ENCODE measurements around the gene FAM120B. TPM values are rescaled to one million over a fixed set of nuclear protein-coding genes. Genes with fewer than 3 reads are reported as not detected.
A peak's percentile ranks its signal among the peaks of the same experiment; 100 is the strongest.

FAM120B gene
- total RNA-seq, 1 donor from 2014 or later: 19.7 TPM

DNA sequence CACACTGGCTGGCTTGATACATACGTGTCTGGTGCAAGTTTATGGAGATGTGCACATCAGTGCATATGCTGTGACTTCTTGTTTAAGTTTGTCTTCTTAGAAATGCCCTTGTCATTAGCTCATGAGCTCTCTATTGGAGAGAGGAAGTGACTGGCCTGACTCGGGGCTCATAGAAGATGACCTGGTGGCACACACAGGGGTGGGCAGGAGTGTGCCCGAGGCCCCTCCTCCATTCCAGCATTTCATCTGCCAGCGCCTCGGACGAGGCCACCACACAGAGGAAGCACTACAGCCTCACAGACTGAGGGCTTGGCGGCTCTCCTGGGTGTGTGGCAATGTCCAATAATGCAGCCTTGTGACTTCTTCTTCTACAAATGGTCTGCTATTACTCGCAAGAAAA, 109.7 kb downstream of the FAM120B start:
- H3K27me3 ChIP-seq: no peaks in the 10 kb centered on the region
- no peak overlapping the region for H3K4me3 ChIP-seq
- H3K4me1 ChIP-seq: no peaks in the 10 kb centered on the region
- Mint-ChIP-seq H3K36me3 (no peaks in the 10 kb centered on the region), H3K9me3 (peaks cover 9% of the 10 kb centered on the region), H3K4me1 (peaks cover 10% of the 10 kb centered on the region), H3K27ac (no peak overlapping the region), H3K4me3 (no peak overlapping the region), H3K27me3 (ENCODE audit: insufficient read depth, low read depth) (no peaks in the 10 kb centered on the region)
- TF ChIP-seq, protein P1, sequence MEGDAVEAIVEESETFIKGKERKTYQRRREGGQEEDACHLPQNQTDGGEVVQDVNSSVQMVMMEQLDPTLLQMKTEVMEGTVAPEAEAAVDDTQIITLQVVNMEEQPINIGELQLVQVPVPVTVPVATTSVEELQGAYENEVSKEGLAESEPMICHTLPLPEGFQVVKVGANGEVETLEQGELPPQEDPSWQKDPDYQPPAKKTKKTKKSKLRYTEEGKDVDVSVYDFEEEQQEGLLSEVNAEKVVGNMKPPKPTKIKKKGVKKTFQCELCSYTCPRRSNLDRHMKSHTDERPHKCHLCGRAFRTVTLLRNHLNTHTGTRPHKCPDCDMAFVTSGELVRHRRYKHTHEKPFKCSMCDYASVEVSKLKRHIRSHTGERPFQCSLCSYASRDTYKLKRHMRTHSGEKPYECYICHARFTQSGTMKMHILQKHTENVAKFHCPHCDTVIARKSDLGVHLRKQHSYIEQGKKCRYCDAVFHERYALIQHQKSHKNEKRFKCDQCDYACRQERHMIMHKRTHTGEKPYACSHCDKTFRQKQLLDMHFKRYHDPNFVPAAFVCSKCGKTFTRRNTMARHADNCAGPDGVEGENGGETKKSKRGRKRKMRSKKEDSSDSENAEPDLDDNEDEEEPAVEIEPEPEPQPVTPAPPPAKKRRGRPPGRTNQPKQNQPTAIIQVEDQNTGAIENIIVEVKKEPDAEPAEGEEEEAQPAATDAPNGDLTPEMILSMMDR (IDR thresholded peaks at IDR 0.05): no peak
- TF ChIP-seq EZH2 (IDR thresholded peaks at IDR 0.05): no peak
- no peak for TF ChIP-seq EZH2phosphoT487 (IDR thresholded peaks at IDR 0.05)
- no peak overlapping the region for H3K27ac ChIP-seq
- H4K20me1 ChIP-seq (ENCODE audit: low read depth): no peaks in the 10 kb centered on the region
- no peak overlapping the region for H2AFZ ChIP-seq (replicated peaks)
- H3K79me2 ChIP-seq (ENCODE audit: low read depth): no peaks in the 10 kb centered on the region
- H3K36me3 ChIP-seq: no peaks in the 10 kb centered on the region
- no peak for DNase-seq (ENCODE audit: low spot score)
- H3F3A ChIP-seq (ENCODE audit: low read depth): no peaks in the 10 kb centered on the region
- no peaks in the 10 kb centered on the region for H3K9me3 ChIP-seq (ENCODE audit: low read depth)
- no peak overlapping the region for H3K4me2 ChIP-seq
- H3K9ac ChIP-seq: no peak overlapping the region

DNA sequence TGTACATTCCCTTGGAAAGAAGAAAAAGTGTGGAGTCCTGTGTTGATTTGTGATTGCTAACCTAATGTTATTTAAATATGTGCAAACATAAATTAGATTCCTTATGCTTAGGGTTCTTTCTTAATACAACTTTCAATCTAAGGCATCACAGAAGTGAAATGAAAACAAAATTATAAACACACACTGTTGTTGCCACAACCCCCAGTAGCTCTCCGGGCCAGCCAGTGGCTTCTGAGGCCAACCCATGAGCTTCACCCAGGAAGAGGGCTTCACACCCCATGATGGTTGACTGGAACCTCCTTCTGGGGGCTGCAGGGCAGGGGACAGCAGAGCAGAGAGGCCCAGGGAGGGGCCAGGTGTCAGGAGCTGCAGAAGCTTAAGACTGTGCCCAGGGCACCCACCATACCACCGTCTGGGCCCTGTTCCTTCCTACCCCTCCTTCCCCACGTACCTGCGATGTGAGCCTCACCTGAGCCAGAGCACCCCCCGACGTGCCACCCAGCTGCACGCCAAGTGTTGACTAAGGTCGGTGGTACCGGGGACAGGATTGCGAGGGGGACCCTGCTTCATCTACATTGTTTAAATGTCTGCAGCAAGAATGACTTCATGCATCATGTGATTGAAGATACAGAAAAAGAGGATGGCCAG, 110.5 kb downstream of the FAM120B start:
- H3K9ac ChIP-seq: no peak overlapping the region
- no peaks in the 10 kb centered on the region for H3K9me3 ChIP-seq (ENCODE audit: low read depth)
- no peaks in the 10 kb centered on the region for H3K36me3 ChIP-seq
- H3K79me2 ChIP-seq (ENCODE audit: low read depth): no peaks in the 10 kb centered on the region
- H3F3A ChIP-seq (ENCODE audit: low read depth): no peaks in the 10 kb centered on the region
- Mint-ChIP-seq H3K4me3 (no peak overlapping the region), H3K36me3 (no peaks in the 10 kb centered on the region), H3K27ac (no peak overlapping the region), H3K27me3 (ENCODE audit: insufficient read depth, low read depth) (no peaks in the 10 kb centered on the region), H3K4me1 (peaks cover 10% of the 10 kb centered on the region), H3K9me3 (peaks cover 12% of the 10 kb centered on the region)
- no peak for DNase-seq (ENCODE audit: low spot score)
- TF ChIP-seq EZH2phosphoT487 (IDR thresholded peaks at IDR 0.05) (no peak), EZH2 (IDR thresholded peaks at IDR 0.05) (no peak)
- TF ChIP-seq, protein P1 (IDR thresholded peaks at IDR 0.05): no peak
- no peaks in the 10 kb centered on the region for H3K4me1 ChIP-seq
- no peaks in the 10 kb centered on the region for H4K20me1 ChIP-seq (ENCODE audit: low read depth)
- no peaks in the 10 kb centered on the region for H3K27me3 ChIP-seq
- H3K27ac ChIP-seq: no peak overlapping the region
- no peak overlapping the region for H3K4me2 ChIP-seq
- no peak overlapping the region for H2AFZ ChIP-seq (replicated peaks)
- H3K4me3 ChIP-seq: no peak overlapping the region

DNA sequence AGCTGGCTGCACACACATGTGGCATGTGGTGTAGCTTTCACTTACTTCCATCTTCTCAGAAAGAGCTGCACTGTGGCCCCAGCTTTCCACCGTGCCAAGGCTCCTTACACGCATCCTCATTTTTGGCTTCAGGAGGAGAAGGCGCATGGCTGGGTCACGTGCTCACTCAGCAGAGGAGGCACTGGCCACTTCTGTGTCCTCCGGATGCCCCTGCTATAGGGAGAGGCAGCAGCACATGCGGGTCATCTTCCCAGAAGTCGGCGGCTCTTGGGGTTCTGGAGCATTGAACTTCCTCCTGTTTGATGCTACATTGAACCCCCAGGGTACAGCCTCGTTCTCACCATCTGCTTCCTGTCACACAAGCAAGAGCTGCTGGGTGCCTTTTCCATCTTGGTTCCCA, 111.3 kb downstream of the FAM120B start:
- Mint-ChIP-seq H3K27ac (peak overlapping the region; percentile 62), H3K27me3 (ENCODE audit: insufficient read depth, low read depth) (no peaks in the 10 kb centered on the region), H3K4me1 (peaks cover 12% of the 10 kb centered on the region), H3K9me3 (peaks cover 14% of the 10 kb centered on the region), H3K36me3 (peaks cover 2% of the 10 kb centered on the region), H3K4me3 (no peak overlapping the region)
- H3K4me2 ChIP-seq: no peak overlapping the region
- H3K27me3 ChIP-seq: no peaks in the 10 kb centered on the region
- no peak for TF ChIP-seq EZH2phosphoT487 (IDR thresholded peaks at IDR 0.05)
- no peak for TF ChIP-seq EZH2 (IDR thresholded peaks at IDR 0.05)
- TF ChIP-seq, protein P1 (IDR thresholded peaks at IDR 0.05): no peak
- no peak overlapping the region for H3K4me3 ChIP-seq
- H3K36me3 ChIP-seq: no peaks in the 10 kb centered on the region
- H3K9me3 ChIP-seq (ENCODE audit: low read depth): no peaks in the 10 kb centered on the region
- H4K20me1 ChIP-seq (ENCODE audit: low read depth): no peaks in the 10 kb centered on the region
- no peaks in the 10 kb centered on the region for H3F3A ChIP-seq (ENCODE audit: low read depth)
- H3K27ac ChIP-seq: no peak overlapping the region
- H3K9ac ChIP-seq: no peak overlapping the region
- no peak overlapping the region for H2AFZ ChIP-seq (replicated peaks)
- DNase-seq (ENCODE audit: low spot score): no peak
- H3K4me1 ChIP-seq: no peaks in the 10 kb centered on the region
- no peaks in the 10 kb centered on the region for H3K79me2 ChIP-seq (ENCODE audit: low read depth)
